GM21526 (cell line): ENCODE data around the gene FAM89B.

Source experiments
- ATAC-seq: cut with Tn5 transposase; IDR thresholded peaks from one replicate; pipeline ENCODE4 v1.9.1; 2021; ENCODE audit warnings: moderate library complexity; ENCODE audit not compliant: unreplicated experiment, low FRiP score

FAM89B gene

DNA sequence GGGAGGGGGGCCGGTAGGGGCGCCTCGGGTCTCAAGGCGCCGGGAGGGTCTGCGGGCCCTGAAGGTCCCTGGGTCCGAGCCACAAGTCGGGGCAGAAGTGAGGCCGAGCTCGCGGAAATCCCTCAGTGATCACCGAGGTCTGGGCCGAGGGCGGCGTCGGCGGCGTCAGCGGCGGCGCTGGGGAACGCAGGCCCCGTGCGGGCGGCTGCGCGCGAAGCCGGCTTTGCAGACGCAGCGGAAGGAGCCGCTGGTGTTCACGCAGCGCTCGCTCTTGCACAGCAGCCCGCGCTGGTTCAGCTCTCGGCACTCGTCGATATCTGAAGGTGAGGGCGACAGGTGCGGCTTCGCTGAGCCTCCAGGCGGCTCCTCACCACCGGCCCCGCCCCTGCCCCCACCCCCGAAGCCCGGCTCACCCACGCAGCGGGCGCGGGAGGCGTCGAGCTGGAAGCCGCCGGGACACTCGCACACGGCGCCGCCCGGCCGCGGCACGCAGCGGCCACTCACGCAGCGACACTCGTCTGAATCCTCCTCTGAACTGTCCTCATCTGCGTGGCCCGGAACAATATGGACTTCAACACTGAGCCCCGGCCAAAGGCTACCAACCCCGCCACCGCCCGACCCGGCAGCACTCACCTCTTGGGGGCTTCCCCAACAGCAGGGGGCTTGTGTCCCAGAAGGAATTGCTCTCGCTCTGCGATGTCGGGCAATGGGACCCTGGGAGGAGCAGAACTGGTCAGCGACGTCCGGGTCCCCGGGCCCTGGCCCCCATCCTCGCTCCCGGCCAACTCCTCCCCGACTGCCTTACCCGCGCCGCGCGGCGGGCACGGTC lies 33.2 kb upstream of the FAM89B start:
- no peak for ATAC-seq

DNA sequence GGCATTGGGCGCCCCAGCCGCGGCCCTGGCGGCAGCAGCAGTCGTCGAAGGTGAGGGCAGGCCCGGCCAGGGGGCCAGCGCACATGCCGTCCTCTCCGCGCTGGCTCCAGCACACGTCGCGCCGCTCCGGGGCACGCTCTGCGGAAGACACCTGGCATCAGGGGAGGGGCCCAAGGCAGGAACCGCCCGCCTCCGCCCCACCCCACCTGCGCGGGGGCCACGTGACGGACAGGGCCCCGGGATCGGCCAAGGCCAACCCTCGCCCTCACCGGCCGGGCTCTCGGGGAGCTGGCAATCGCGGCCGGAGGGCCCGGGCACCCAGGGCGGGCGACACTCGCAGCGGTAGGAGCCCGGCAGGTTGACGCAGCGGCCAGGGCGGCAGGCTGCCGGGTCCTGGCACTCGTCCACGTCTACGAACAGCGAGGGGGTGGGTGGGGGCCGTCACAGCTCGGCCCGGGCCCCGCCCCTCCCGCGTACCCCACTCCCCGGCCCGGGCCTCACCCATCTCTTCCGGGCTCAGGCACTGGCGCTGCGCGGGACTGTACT lies 32.5 kb upstream of the FAM89B start:
- ATAC-seq = peak; percentile 37

DNA sequence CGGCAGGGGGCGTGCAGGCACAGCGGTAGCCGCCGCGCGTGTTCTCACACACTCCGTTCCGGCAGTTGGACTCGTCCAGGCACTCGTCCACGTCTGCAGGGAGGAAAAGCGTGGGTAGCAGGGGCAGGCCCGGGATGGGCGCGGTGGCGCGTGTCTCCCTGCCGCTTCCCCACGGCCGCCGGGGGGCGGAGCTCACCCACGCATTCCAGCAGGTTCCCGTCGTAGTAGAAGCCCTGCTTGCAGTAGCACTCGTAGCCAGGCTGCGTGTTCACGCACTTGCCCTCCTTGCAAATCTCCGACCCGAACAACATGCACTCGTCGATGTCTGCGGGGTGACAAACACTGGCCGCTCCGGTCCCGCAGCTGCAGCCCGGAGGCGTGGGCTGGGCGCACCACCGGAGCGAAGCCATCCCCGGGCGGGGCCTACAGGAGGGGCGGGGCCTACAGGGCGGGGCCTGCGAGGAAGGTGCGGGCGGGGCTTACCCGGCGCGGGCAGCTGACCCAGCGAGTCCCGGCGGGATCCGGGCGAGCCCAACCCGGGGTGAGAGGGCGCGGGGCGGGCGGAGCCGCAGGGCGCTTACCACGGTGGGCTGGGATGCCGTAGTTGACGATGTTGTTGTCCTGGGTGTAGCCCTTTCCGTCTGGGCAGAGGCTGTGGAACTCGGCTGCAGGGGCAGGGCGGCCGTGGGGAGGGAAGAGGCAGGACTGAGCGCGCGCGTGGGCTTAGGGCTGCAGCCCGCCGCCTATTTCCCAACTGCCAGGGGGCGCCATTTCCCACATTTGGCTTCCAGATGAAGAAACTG lies 31.8 kb upstream of the FAM89B start:
- ATAC-seq = peak; percentile 47

DNA sequence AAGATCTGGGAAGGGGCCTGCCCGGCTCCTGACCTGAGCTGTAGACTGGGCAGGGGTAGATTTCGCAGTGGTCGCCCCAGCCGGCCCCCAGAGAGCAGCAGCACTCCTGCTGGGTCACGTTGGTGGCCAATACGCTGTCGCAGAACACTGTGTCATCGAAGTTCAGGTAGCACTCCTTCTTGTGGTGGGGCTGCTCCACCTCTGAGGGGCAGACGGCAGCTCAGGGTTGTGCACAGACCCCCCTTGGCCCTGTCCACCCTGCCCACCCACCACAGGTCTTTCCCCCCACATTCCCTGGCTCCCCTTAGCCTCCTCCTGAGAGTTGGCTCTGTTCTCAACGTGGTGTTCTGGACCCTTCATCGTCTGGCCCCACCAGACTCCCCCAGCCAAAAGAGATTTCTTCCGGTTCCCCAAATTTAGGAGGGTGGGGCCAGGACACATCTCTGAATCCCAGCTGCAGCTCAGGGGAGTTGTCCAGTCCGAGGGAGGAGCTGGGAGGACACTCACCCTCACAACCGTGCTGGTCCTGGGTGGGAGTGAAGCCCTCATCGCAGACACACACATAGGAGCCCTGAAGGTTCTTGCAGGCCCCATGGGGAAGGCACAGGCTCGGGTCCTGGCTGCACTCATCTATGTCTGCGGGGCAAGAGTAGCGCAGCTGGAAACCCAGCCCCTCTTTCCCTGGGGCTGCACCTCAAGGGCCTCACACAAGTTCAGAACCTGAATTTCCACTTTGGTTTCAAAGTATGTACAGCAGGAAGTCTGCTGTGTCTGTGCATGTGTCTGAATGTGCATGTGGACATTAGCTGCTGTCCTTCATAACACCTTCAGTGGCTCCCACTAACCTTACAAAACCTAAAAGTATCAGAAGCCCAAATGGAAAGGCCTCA lies 31.0 kb upstream of the FAM89B start:
- ATAC-seq = no peak

DNA sequence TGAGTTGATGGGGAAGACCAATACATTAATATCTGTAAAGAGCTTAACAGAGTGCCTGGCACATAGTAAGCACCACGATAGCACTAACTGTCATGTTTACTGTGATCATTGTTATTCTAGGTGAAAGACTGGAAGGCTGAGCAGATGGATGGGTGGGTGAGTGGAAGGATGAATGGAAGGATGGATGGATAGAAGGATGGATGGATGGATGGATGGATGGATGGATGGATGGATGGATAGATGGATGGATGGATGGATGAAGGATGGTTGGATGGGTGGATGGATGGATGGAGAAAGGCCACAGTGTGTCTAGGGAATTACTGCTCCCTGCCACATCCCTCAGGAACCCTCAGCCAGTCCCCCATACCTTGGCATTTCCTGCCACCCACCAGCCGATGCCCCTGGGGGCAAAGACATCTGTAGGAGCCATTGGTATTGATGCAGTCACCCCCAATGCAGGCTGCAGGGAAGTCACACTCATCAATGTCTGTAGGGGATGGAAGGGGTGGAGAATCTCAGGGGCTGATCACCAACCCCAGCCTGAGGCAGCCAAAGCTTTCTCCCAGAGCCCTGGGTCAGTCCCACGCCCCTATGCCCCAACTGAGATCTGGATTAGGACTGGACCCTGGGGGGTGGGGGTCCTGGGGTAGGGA lies 29.5 kb upstream of the FAM89B start:
- no peak for ATAC-seq

DNA sequence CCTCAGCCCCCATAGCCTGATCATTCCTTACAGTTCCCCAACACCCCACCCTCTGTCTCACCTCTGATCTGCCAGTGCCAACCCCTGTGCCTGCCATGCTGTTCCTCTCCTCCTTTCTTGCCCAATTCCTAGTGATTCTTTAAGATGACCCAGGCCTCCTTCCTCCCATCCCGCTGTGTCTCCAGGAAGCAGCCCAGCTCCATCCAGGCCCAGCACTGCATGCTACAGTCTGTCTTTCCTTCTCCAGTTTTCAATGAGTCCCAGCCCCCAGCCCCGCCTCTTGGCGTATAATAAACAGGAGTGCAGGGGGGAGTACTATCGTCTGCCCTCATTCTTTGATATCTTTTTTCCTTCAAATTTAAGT lies 26.5 kb upstream of the FAM89B start:
- no peak for ATAC-seq

DNA sequence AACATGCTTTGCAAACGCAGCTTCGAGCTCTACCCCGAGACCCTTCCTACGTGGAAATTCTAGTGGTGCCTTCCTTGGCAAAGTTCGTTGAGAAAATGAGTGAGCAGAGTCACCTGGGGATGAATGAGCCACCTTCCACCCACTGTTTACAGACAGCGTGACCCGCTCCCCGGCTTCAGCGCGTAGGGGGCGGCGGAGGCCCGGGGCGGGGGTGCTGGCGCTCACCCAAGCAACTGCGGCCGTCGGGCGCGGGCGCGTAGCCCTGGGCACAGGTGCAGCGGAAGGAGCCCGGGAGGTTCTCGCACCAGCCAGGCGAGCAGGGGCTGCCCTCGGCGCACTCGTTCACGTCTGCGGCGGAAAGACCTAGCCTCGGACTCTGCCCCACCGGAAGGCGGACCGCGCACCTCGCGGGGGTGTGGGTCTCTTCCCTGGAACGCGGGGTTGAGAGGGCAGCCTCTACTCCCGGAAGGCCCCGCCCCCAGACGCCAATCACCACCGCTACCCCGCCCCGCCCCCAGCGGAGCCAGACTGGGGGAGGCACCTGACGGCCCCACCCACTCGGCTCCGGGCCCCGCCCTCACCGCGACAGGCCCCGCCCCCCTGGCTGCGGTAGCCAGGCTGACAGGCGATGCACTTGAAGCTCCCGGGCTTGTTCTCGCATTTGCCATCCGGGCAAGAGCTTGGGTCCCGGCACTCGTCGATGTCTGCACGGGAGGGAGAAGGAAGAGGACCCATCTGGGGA lies 25.9 kb upstream of the FAM89B start:
- peak; percentile 44 for ATAC-seq

DNA sequence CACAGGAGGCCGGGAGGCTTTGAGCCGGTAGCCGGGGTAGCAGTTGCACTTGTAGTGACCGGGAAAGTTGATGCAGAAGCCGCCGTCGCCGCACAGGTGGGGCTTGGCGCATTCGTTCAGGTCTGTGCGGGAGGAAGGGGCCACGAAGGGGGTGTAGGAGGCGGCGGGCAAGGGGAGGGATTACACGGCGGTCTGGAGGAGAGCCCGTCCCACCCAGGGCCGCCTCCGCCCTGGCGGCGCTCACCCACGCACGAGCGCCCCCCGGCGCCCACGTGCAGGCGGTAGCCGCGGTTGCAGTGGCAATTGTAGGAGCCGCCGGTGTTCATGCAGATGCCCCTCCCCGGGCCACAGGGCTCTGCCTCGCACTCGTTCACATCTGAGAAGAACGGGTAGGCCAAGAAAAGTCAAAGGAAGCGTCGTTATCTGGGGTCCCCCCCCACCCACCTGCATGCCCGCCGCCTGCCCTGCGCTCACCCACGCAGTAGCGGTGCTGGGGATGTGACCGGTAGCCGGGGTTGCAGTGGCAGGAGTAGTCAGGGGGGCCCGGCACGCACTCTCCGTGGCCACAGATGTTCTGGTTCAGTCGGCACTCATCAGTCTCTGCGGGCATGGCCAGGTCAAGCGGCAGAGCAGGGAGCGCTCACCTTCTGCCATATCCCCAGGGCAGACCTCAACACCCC lies 24.8 kb upstream of the FAM89B start:
- no peak for ATAC-seq

DNA sequence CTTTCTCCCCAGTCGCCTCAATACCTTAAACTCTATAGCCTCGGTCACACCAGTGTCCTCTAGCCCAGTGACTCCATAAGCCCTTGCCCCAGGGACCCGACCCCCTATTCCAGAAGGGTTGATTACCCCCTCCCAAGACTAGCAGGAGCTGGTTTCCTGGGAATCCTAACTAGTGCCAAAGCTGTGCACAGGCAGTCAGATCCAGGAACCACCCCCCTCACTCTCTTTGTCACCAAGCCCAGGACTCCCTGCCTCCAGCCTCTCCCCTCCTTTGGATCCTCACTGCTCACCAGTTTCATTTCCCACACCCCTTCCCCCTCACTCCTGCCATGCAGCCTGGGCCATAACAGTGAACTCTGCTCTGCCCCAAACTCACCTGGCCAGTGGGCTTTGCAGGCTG lies 23.9 kb upstream of the FAM89B start:
- ATAC-seq = no peak

DNA sequence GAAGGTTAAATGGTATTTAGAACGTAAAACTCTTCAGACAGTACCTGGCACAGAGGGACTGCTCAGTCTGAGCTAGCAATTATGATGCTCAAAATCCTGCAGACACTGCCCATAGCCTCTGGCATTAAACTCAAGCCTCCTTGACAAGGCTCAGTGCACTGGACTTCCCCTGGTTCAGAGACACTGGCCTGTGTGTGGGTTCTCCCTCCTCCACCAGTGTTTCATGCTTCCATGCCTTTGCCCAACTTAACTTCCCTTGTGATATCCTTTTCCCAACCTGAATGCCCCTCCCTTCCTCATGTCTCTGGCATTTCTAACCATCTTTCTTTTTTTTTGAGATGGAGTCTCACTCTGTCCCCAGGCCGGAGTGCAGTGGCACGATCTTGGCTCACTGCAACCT lies 23.2 kb upstream of the FAM89B start:
- no peak for ATAC-seq

DNA sequence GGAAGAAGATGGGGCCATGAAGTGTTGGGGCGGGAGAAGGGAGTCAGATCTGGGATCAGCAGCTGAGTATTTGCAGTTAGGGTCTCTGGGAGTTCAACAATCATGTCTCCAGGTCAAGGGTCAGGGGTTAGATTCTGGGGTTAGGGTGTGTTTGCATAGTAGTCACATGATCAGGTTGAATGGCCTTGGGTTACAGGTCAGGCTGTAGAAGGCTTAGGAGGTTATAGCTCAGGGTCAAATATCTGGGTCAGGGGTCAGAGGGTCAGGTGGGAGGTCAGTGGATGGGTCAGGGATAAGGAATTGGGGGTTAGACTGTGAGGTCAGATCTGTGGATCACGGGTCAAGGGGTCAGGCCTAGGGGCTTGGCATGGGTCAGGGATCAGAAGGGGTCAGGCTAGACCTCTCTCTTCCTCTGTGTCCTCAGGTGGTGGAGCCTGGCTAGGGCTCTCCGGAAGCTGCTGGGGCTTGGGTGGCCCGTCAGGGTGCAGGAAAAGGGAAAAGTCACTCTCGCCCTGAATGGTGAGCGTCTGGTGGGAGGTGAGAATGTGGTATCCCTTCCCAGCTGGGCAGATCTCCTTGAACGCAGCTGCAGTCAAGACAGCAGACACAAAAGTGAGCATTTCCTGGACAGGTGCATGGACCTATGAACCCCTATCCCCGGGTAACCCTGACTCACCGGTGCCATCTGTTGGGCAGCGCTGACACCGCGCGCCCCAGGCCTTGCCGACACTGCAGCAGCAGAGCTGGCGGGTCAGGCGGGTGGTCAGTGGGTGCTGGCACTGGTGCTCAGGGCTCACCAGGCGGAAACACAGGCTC lies 20.6 kb upstream of the FAM89B start:
- ATAC-seq = peak; percentile 68

DNA sequence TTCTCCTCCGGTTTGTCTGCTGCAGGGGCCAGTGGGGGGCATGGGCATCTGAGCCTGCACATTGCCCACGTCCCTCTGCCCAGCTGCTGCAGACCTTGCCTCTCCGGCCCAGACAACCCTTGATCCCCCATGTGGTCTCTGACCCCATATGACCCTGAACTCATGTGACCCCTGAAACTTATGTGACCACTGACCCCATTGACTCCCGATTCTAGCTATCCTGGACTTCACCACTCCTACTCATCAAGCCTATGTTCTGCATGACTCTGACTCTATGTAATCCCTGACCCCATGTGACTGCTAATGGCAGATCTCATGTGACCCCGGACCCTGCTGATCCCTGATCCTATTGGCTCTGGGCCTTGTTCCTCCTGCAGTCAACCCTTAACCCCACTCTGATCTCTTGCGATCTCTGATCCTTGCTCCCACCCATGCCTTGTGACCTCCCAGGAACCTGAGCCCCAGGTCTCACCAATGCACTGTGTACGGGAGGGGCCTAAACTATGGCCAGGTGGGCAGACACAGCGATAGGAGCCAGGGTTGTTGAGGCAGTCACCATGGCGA lies 19.9 kb upstream of the FAM89B start:
- ATAC-seq = no peak

DNA sequence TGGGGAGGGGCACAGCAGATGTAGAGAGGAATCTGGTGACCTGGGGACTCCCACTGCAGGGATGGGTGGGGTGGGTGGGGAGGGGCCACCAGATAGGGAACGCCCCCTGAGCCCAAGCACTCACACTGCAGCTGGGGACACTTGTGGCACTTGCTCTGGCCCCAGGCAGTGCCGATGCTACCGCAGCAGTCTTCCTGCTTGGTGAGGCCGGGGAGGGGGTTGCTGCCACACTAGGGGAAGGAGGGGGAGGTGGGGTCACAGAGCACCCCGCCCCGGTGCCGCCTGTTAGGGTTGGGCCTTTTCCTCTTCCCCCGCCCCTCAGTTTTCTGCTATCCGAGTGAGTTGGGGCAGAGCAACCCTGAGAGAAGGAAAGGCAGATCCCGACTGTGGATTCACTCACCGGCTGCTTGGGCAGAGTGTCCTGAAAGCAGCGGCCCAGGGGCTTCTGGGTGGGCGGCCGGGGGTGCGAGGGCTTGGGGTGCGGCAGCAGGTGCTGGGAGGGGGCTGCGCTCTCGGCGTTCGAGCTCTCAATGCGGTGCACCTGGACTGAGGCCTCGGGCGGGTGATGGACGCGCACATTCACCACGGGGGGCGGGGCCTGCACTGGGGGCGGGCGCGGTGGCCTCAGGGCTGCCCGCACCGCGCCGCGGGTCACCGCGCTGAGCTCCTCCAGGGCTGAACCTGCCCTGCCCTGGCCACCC lies 18.9 kb upstream of the FAM89B start:
- ATAC-seq = no peak

DNA sequence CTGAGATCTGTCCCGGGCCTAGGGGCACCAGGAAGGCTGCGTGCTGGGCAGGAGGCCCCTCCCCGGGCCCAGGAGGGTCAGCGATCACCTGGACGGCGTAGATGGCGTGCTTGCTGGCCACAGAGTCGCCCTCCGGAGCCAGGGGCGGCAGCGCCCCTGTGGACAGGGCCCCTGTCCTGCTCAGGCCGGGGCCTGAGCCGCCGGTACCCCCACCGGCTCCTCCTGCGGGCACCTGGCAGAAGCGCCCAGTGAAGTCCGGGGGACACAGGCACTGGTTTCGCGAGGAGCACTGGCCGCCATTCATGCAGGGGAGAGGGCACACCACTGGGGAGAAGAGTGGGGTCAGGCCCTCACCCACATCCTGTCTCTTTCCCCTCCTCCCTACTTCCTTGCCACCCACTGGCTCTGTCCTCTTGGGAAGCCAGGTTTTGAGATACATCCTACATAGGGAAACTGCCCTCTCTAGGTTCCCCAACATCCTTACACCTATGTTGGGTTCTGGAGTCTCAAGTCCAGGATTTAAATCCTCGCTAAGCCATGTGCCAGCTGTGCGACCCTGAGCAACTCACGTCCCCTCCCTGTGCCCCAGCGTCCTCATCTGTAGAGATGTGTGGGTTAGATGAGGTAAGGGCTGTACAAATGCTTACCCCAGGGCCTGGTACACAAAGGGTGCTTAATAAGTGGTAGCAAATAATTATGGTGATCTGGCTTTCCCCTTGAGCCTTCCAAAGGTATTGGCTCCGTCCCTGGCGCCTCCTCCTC lies 18.1 kb upstream of the FAM89B start:
- no peak for ATAC-seq

DNA sequence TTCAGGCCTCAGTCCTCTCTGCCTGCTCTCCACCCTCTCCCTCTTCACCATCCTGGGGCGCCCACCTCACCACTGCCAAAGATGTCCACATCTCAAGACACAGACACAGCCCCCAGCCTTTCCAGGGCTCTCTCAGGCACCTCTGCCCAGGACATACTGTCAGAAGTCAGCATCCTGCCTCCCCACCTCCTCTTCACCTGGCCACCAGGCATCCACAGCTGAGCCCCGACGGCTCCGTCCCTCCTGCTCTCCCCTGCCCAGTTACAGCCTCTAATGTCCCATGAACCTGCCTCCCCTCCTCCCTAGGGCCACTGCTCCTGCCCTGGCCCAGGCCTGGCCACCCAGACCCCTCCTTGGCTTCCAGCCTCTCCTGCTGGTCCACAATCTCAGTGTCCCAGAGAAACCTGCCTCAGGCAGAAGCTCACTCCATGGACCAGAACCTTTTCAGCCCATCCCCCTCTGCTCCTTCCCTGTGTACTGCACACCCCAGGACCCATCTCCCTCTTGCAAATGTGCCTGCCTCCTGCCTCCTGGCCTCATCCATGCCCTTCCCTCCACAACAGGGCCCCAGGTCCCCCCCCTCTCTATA lies 17.4 kb upstream of the FAM89B start:
- no peak for ATAC-seq

DNA sequence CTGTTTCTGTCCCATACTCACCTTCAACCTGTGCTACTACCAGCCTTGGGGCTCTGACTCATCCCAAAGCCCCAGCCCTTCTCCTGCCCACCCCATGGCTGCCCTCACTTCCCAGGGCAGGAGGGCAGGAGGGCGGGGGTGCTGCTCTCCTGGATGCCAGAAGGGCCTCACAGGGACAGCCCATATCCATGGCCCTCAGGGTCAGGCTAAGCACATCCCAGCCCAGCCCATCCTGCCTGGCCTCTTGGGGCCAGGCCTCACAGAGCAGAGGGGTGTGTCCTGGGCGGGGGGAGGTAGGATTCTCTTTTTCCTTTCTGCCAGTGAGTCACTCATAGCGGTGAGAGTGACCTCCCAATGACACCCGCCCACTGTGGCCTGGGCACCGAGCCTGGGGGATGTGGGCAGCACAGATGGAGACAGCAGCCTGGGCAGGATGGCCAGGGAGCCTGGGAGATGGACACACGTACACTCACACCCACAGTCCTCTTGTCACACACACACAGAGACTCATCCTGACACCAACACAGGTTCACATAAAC lies 16.6 kb upstream of the FAM89B start:
- no peak for ATAC-seq
